GM18870 (cell line): ENCODE results near the gene KRT39.
"Not testable (repeated sequence)": the region's sequence is repeated elsewhere in the genome, so short reads cannot be mapped to it uniquely, and the experiment has no call there.

Experiments used
- ATAC-seq: cut with Tn5 transposase; IDR thresholded peaks from one replicate; pipeline ENCODE4 v1.9.1; 2021; ENCODE audit warnings: moderate library complexity; ENCODE audit not compliant: unreplicated experiment

The KRT39 gene

DNA sequence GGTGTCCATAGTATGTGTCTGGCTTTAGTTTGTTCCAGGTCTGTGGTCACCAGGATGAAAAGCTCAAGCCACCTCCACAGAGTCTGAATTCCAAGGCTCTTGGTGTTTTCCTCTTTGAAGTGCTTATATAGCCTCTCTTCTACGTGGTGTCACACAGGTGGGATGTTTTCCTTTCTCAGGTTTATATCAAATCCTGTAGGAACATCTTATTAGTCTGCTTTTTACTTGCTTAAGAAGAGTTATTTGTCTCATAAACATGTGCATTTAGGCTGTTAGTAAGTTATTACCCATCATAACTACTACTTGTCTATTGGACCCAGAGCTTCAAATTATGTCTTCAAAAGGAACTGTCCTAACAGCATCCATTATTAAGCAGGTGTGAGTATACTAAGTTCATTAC lies at the start of gene KRT39:
Gene KRT39 (minus strand): TSS at position 101 of the 400 bp plus-strand sequence. CDS start 92 bp downstream, at position 9.
- no peak for ATAC-seq

DNA sequence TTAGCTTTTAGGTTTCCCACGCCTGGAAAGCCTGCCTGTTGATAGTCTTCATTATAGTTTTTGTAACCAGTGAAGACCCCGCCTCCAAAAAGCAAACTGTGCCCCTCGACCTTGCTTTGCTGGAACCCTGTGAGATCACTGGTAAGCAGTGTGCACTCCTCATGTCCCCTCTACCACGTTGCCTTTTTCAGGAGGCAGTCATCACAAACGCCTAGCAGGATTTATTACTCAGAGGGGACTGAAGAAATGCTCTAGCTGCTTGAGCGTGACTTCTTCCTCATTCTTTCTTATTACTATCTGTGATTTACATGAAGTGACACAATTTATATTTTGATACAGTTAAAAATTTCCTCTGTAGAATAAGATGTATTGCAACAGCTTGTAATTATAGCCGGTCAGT lies 48.7 kb upstream of the KRT39 start:
- ATAC-seq = no peak

DNA sequence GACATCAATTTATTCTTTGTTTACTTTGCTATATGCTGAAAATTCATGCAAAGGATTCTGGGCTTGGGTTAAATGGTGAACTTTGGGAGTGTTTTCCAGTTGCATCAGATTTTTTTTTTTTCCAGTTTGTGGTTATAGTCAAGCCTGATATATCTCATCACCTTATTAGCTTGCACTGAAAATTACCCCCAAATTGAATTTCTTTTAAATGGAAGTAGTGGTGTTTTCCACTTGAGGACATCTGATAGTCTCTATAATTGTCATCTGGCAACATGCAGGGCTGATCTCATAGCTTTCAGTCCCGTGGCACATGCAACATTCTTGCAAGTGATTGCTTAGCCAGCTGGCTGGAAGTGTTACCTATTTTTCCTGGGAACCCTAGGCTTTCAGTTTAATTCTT lies 46.9 kb upstream of the KRT39 start:
- no peak for ATAC-seq

DNA sequence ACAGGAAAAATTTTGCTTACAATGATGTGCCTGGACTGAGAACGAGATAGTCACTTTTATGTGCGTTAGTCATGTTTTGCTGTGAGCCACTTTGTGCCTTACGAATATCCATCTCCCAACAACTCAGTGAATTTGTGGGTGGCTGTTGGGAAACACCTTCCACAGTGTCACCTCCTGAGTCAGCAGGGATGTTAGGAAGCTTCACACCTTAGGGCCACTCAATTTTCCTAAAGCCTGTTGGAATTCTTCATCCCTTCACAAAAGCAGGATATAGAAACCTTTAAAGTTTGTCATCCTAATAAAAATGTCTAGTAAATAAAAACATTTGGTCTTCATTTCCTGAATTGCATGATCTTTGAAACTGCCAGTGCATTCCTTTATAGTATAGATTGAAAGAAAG lies 46.4 kb upstream of the KRT39 start:
- no peak for ATAC-seq

DNA sequence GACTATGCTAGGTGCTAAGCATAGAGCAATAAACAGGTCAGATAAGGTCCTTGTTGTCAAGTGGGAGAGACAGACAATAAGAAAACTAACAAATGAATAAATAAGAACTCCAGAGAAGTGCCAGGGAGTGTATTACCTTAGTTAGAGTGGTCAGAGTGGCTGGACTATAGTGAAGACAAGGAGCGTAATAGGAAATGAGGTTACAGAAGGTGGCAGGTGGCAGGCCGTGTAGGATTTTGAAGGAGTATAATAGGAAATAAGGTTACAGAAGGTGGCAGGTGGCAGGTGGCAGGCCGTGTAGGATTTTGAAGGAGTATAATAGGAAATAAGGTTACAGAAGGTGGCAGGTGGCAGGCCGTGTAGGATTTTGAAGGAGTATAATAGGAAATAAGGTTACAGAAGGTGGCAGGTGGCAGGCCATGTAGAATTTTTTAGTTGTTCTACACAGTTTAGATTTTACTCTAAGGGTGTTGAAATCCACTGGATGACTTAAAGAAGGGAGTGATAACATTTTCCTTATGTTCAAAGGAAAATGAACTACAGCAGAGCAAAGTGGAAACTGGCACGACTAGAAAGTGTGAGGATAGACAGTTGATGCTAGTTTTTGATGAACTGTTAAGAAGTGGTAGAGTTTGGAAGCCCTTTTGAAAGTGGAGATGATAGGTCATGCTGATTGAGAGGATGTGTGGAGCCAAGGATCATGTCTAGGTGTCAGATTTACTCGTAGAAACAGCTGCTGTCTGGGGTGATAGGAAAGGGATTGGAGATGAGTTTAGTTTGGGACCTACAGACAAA lies 45.8 kb upstream of the KRT39 start:
- no peak for ATAC-seq

GRCh38 chr17:41010441-41010840 lies 43.7 kb upstream of the KRT39 start:
- no peak for ATAC-seq

- no peak for ATAC-seq
Observed at GRCh38 chr17:41009936-41010335, 43.2 kb upstream of the KRT39 start.

DNA sequence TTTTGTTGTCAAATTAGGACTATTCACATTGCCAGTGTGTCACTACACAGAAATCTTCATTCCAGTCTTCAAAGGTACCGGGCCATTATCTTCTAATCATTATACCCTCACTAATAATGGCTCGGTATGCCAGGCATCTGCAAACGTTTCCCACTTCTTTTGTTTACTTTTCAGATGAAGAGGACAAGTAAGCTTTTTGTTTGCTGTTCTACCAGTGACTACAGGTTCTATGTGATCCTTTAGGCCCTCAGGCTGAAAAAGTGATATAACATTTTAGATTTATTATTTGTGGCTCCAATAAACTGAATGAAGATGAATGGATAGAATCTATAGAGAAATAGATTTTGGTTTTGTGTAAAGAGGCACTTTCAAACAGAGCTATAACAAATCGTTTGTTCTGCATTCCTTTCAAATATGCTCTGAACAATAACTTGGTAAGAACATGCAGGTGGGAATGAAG lies 42.6 kb upstream of the KRT39 start:
- ATAC-seq = no peak

GRCh38 chr17:41008811-41009210 lies 42.1 kb upstream of the KRT39 start, which contains the start of gene KRTAP3-1:
Gene KRTAP3-1 (minus strand): TSS chr17:41009128. CDS start chr17:41009074, 54 bp downstream.
- no peak for ATAC-seq

GRCh38 chr17:41004397-41004796 lies 37.6 kb upstream of the KRT39 start:
- no peak for ATAC-seq

DNA sequence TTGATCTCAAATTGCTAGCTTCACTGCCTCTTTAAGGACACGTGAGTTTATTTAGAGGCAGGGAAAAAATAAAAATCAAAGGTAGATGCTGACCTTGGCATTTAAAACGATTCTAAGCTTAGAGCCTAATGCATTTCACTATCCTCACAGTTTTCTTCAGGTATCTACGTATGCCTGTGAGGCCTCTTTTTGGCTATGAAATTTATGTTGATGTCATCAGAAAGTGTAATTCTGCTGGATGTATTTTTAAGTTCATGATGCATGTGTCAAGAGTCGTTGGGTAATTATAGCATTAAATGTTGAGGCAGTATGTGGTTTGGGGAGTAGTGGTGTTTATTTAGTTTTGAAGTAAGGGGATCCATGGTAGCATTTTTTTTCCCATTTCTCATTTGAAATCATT lies 37.2 kb upstream of the KRT39 start:
- no peak for ATAC-seq

DNA sequence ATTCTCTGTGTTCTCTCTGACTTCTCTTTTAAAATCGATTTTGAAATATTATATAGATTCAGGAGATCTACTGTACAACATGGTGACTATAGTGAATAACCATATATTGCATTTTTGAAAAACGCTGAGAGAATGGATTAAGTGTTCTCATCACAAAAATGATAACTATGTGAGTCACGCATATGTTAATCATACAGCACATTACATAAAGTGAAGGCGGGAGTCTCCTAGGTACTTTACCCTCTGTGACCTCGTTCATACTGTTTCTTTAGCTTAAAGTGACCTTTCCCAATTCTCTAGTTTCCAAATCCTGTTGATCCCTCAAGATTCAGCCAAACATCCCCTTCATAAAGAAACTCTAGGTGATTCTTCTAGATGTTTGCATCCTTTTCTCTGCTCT lies 36.1 kb upstream of the KRT39 start:
- no peak for ATAC-seq

DNA sequence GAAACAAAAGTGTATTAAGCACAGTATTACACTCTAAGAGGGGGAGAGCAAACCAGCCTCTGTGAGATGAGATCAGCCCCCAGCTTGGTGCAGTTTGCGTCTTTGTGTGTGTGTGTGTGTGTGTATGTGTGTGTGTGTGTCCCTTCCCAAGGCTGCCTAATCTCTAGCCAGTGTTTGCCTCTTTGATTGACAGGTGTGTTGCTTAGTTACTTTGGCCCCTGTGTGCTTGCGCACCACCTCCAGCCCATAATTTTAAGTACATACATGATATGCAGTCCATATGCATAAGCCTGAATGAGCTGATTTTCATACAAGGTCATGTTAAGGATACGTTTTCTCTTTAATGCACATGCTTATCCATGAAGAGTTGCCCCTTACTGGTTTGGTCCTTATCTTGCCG lies 35.0 kb upstream of the KRT39 start:
- no peak for ATAC-seq

DNA sequence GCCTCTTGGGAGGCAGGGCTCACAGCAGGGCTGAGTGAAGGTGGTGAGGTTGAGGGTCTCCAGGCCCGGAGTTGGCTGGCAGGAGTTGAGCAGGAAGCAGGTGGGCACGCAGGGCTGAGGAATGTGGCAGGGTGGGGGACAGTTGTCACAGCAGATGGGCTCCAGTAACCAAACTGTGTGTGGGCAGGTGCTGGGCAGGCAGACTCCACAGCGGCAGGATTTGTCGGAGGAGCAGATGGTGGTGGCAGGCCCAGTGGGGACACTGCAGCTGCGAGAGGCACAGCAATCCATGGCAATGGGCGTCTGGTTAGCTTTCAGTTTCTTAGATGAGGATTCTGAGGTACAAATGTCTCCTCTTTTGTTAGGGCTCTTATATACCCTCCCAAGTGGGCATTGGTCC lies 32.8 kb upstream of the KRT39 start, which contains the start of gene KRTAP3-2:
Gene KRTAP3-2 (minus strand): TSS at position 344 of the 400 bp plus-strand sequence. CDS start 53 bp downstream, at position 291.
- ATAC-seq = not testable (repeated sequence)

GRCh38 chr17:40997361-40997760 lies 30.6 kb upstream of the KRT39 start:
- no peak for ATAC-seq

GRCh38 chr17:40996829-40997228 lies 30.1 kb upstream of the KRT39 start:
- no peak for ATAC-seq

- ATAC-seq = no peak
Observed at GRCh38 chr17:40995116-40995515, 28.4 kb upstream of the KRT39 start.

GRCh38 chr17:40993839-40994238 lies 27.1 kb upstream of the KRT39 start, which contains the start of gene KRTAP3-3:
Gene KRTAP3-3 (minus strand): TSS chr17:40994164. CDS start chr17:40994097, 67 bp downstream.
- no peak for ATAC-seq

- ATAC-seq = no peak
Observed at GRCh38 chr17:40993084-40993483, 26.3 kb upstream of the KRT39 start.

GRCh38 chr17:40992666-40993065 lies 25.9 kb upstream of the KRT39 start:
- no peak for ATAC-seq

DNA sequence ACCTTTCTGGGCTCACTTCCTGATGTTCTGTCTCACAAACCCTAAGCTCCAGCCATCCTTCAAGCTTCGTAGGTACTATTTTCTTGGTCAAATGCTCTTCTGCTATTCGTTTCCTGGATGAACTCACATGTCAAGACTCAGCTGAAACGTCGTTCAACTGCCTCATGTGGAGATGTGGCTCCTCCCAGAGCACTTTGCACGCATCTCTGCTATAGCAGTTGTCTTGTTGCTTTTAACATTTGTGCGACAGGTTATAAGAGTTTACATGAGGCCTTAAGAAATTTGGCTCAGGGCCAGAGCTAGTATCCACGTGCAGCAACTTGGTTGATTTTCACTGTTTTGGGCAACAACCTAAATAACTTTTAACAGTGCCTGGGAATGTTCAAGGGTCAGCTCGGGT lies 20.2 kb upstream of the KRT39 start:
- ATAC-seq = no peak

DNA sequence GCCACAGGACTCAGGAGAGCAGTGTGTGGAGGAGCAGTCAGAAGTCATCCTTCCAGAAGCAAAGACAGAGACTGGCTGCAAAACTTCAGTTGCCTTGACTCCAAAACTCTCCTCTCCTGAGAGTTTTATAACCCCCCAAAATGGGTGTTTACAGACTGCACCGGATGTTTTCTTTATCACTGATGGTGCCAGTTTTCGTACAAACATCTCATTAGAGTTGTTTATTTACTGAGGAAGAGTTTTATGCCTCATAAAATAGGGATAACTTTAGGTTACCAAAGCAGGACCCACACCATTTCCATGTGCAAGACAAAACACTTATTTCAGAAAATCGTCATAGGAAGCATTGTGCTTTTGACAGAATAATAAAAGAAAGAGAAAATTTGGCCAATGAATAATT lies 17.5 kb upstream of the KRT39 start, which contains the start of gene KRT40:
Gene KRT40 (minus strand): TSS at position 101 of the 400 bp plus-strand sequence. CDS start 53 bp downstream, at position 48.
- no peak for ATAC-seq
